Measurements from ENCODE around the gene LRGUK. TPM values are rescaled to one million over a fixed set of nuclear protein-coding genes. Genes with fewer than 3 reads are reported as not detected.

Gene LRGUK
- total RNA-seq, 1 experiment from 2014 or later = 1.5 TPM

GRCh38 chr7:134086998-134087735 is 40.0 kb upstream of the LRGUK start:
- no peak overlapping the region for H2BK5ac ChIP-seq (ENCODE audit: insufficient read length, low read length)
- H3K9ac ChIP-seq (ENCODE audit: extremely low read depth, insufficient read length, low read length) = no peak overlapping the region
- no peak overlapping the region for H3K27ac ChIP-seq (ENCODE audit: insufficient read length, low read depth, low read length)
- peaks cover 2% of the 10 kb centered on the region; the same call in 1 of the 2 replicates for H3K27me3 Mint-ChIP-seq (ENCODE audit: low read depth)
- H3K27ac Mint-ChIP-seq = no peak overlapping the region
- no peaks in the 10 kb centered on the region for H4K20me1 ChIP-seq (ENCODE audit: control insufficient read depth, insufficient read depth, insufficient read length)
- no peak overlapping the region for H2BK12ac ChIP-seq (ENCODE audit: insufficient read length, low read depth, low read length)
- no peaks in the 10 kb centered on the region for H3K4me1 Mint-ChIP-seq
- H3K4me1 ChIP-seq (ENCODE audit: insufficient read depth, low read length) = no peaks in the 10 kb centered on the region
- H3K4ac ChIP-seq (ENCODE audit: low read depth, low read length) = no peak overlapping the region
- DNase-seq = no peak
- peaks cover 27 to 63% (median 48%) of the 10 kb centered on the region in 3 experiments for H3K36me3 Mint-ChIP-seq (ENCODE audit: insufficient read depth in 1 of 3, low read depth in 3 of 3)
- no peaks in the 10 kb centered on the region for H3K79me1 ChIP-seq (ENCODE audit: insufficient read depth, low read depth, low read length, poor library complexity, severe bottlenecking)
- no CpG with 5 or more reads among the region's 2 CpGs for WGBS (ENCODE audit: extremely low coverage, insufficient read length, low lambda C conversion rate)
- peaks cover 34% of the 10 kb centered on the region for H3K9me3 ChIP-seq (ENCODE audit: control insufficient read depth, low read depth, low read length)
- H3K4me2 ChIP-seq (ENCODE audit: insufficient read depth, insufficient read length, low read length) = no peak overlapping the region
- no peak overlapping the region for H3T11ph ChIP-seq (ENCODE audit: low read length)
- H2AFZ ChIP-seq (ENCODE audit: low read length) = no peak overlapping the region
- no peak overlapping the region for H3K56ac ChIP-seq (ENCODE audit: insufficient read length, low read depth, low read length)
- no peak overlapping the region for H2BK120ac ChIP-seq (ENCODE audit: low read depth, low read length, poor library complexity, severe bottlenecking)
- no peak overlapping the region for H2AK5ac ChIP-seq (ENCODE audit: insufficient read length, low read length)
- H3K18ac ChIP-seq (ENCODE audit: insufficient read length, low read depth, low read length) = no peak overlapping the region
- no peak overlapping the region for H4K5ac ChIP-seq (ENCODE audit: insufficient read length, low read depth, low read length)
- H3K27me3 ChIP-seq (ENCODE audit: insufficient read depth, low read length) = no peaks in the 10 kb centered on the region
- no peak overlapping the region for H3K4me3 Mint-ChIP-seq
- H2BK15ac ChIP-seq (ENCODE audit: low read depth, low read length) = no peak overlapping the region
- no peak overlapping the region for H2BK20ac ChIP-seq (ENCODE audit: low read depth, low read length, poor library complexity, severe bottlenecking)
- no peak overlapping the region for H3K23ac ChIP-seq (ENCODE audit: insufficient read length, low read depth, low read length)
- no peaks in the 10 kb centered on the region for H3K79me2 ChIP-seq (ENCODE audit: insufficient read depth, low read length)
- peaks cover 51 to 62% of the 10 kb centered on the region in 2 experiments for H3K9me3 Mint-ChIP-seq
- no peak overlapping the region for H4K8ac ChIP-seq (replicated peaks; ENCODE audit: insufficient read length, low read depth, low read length)
- H4K91ac ChIP-seq (ENCODE audit: insufficient read length, low read depth, low read length) = no peak overlapping the region
- H3K23me2 ChIP-seq (ENCODE audit: insufficient read length, low read depth, low read length, poor library complexity, severe bottlenecking) = no peaks in the 10 kb centered on the region
- no peak overlapping the region for H3K14ac ChIP-seq (ENCODE audit: insufficient read depth, low read length)
- no peak for TF ChIP-seq CTCF (conservative IDR thresholded peaks at IDR 0.05)
